GM23338 (cell line): ENCODE measurements around the gene AADAC.

Experiments used
- CREB1 ChIP-seq: fragments of 250-450 bp; sonication (Bioruptor Pico); IDR thresholded peaks from 2 replicates; pipeline ENCODE4 v1.5.0; 2020; ENCODE audit warnings: low read depth, mild to moderate bottlenecking, moderate library complexity
- CTCF ChIP-seq, 2 experiments: fragments of 200-600 bp in 1 of 2; sonication (generic) in 1 of 2; conservative IDR thresholded peaks; 2 replicates each; pipeline versions ENCODE4 v1.5.1 to v1.6.1; 2016 to 2017; ENCODE audit warnings: antibody characterized with exemption in 2 of 2, low read depth in 2 of 2, mild to moderate bottlenecking in 2 of 2, moderate library complexity in 1 of 2
- EZH2 ChIP-seq: fragments of 200-600 bp; sonication (generic); IDR thresholded peaks from one replicate; pipeline ENCODE4 v1.8.0; 2017; ENCODE audit warnings: antibody characterized with exemption, mild to moderate bottlenecking, low read depth; ENCODE audit not compliant: unreplicated experiment
- NANOG ChIP-seq: IDR thresholded peaks from 2 replicates; pipeline ENCODE4 v1.6.1; 2016; ENCODE audit warnings: antibody characterized with exemption, borderline replicate concordance

DNA sequence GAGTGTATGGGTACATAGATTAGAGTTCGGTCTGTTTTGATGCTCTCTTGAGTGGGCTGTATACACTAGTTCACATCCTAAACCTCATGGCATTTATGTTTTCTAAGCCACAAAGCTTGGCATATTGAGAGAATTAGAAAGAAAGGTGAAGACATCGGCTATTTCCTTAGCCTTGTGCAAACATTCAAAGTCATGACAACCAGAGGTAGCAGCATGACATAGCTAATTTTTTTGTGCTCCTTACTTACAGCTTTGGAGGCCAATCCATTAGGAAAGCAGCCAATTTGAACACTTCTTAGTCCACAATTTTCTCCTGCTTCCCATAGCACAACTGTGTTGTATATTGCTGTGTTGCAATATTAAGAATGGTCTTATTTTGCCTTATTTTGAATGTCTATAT, 21.5 kb upstream of the AADAC start:
- no peak for TF ChIP-seq CTCF (conservative IDR thresholded peaks at IDR 0.05; ENCODE audit: low read depth in 2 of 2)
- TF ChIP-seq EZH2, result no peak
- no peak for TF ChIP-seq NANOG
- TF ChIP-seq CREB1 (CRISPR knock-in tag), result no peak
